SK-N-SH treated with all-trans-retinoic acid at 6 μM for 48 hours (cell line): Measurements from ENCODE around the gene MAFF.

Experiments used
- ARNTL ChIP-seq: fragments of 450-650 bp; formaldehyde crosslinking; IDR thresholded peaks from 2 replicates; pipeline ENCODE4 v1.5.0; 2020; ENCODE audit warnings: low read depth, mild to moderate bottlenecking, moderate library complexity, borderline replicate concordance
- BACH2 ChIP-seq: fragments of 250-450 bp; sonication (Bioruptor Pico); IDR thresholded peaks from 2 replicates; pipeline ENCODE4 v1.9.0; 2021; ENCODE audit warnings: mild to moderate bottlenecking, borderline replicate concordance
- CREB5 ChIP-seq: fragments of 250-450 bp; sonication (Bioruptor Pico); IDR thresholded peaks from 2 replicates; pipeline ENCODE4 v1.5.1; 2020; ENCODE audit warnings: low read depth, mild to moderate bottlenecking, moderate library complexity
- CSDC2 ChIP-seq: fragments of 250-450 bp; sonication (Bioruptor Pico); IDR thresholded peaks from 2 replicates; pipeline ENCODE4 v1.5.0; 2020; ENCODE audit warnings: mild to moderate bottlenecking, moderate library complexity
- ESRRG ChIP-seq: fragments of 250-450 bp; sonication (Bioruptor Pico); IDR thresholded peaks from 2 replicates; pipeline ENCODE4 v1.6.1; 2021; ENCODE audit warnings: mild to moderate bottlenecking
- ISL1 ChIP-seq: fragments of 250-450 bp; sonication (Bioruptor Pico); IDR thresholded peaks from 2 replicates; pipeline ENCODE4 v2.1.2; 2022; ENCODE audit warnings: mild to moderate bottlenecking, moderate library complexity
- PATZ1 ChIP-seq: fragments of 250-450 bp; sonication (Bioruptor Pico); IDR thresholded peaks from 2 replicates; pipeline ENCODE4 v1.8.0; 2020; ENCODE audit warnings: mild to moderate bottlenecking, moderate library complexity, borderline replicate concordance
- POU6F1 ChIP-seq: fragments of 250-450 bp; sonication (Bioruptor Pico); IDR thresholded peaks from 2 replicates; pipeline ENCODE4 v1.8.0; 2021; ENCODE audit warnings: low read depth, mild to moderate bottlenecking, moderate library complexity, borderline replicate concordance
- SNAI2 ChIP-seq: fragments of 250-450 bp; sonication (Bioruptor Pico); IDR thresholded peaks from 2 replicates; pipeline ENCODE4 v1.5.0; 2020; ENCODE audit warnings: mild to moderate bottlenecking, moderate library complexity
- TCF4 ChIP-seq: fragments of 250-450 bp; sonication (Bioruptor Pico); IDR thresholded peaks from 2 replicates; pipeline ENCODE4 v1.8.0; 2021; ENCODE audit warnings: mild to moderate bottlenecking, moderate library complexity, borderline replicate concordance
- TSHZ2 ChIP-seq: fragments of 250-450 bp; sonication (Bioruptor Pico); IDR thresholded peaks from 2 replicates; pipeline ENCODE4 v1.5.0; 2020; ENCODE audit warnings: mild to moderate bottlenecking, moderate library complexity
- ZFP3 ChIP-seq: fragments of 250-450 bp; sonication (Bioruptor Pico); IDR thresholded peaks from 2 replicates; pipeline ENCODE4 v1.5.0; 2020; ENCODE audit warnings: mild to moderate bottlenecking, moderate library complexity
- ZFP30 ChIP-seq: fragments of 450-650 bp; formaldehyde crosslinking; IDR thresholded peaks from 2 replicates; pipeline ENCODE4 v1.5.0; 2022; ENCODE audit warnings: mild to moderate bottlenecking, moderate library complexity
- ZNF565 ChIP-seq: fragments of 450-650 bp; formaldehyde crosslinking; conservative IDR thresholded peaks from 2 replicates; pipeline ENCODE4 v1.5.0; 2020; ENCODE audit warnings: low read depth, mild to moderate bottlenecking, moderate library complexity

- no peak for TF ChIP-seq POU6F1
- no peak for TF ChIP-seq ISL1 (CRISPR knock-in tag)
- no peak for TF ChIP-seq CREB5 (CRISPR knock-in tag)
- no peak for TF ChIP-seq BACH2 (CRISPR knock-in tag)
- TF ChIP-seq ESRRG (CRISPR knock-in tag), result no peak
- TF ChIP-seq TSHZ2 (CRISPR knock-in tag), result no peak
- TF ChIP-seq ZNF565, result no peak
- no peak for TF ChIP-seq SNAI2 (CRISPR knock-in tag)
- no peak for TF ChIP-seq ZFP3 (CRISPR knock-in tag)
- no peak for TF ChIP-seq ARNTL
- TF ChIP-seq TCF4, result no peak
- TF ChIP-seq CSDC2, result no peak
- TF ChIP-seq ZFP30 (CRISPR knock-in tag), result no peak
- no peak for TF ChIP-seq PATZ1
Measured at GRCh38 chr22:38155703-38156102, 46.1 kb upstream of the MAFF start.
